NCI-H1417 treated with DMSO at 0.1 percent for 48 hours (cell line): ENCODE results near the gene ACP1.
A peak's percentile ranks its signal among the peaks of the same experiment; 100 is the strongest.

Source experiments
- DNase-seq: peaks from one replicate; lab custom pipeline; 2025; lab: John Stamatoyannopoulos, UW

Gene ACP1

DNA sequence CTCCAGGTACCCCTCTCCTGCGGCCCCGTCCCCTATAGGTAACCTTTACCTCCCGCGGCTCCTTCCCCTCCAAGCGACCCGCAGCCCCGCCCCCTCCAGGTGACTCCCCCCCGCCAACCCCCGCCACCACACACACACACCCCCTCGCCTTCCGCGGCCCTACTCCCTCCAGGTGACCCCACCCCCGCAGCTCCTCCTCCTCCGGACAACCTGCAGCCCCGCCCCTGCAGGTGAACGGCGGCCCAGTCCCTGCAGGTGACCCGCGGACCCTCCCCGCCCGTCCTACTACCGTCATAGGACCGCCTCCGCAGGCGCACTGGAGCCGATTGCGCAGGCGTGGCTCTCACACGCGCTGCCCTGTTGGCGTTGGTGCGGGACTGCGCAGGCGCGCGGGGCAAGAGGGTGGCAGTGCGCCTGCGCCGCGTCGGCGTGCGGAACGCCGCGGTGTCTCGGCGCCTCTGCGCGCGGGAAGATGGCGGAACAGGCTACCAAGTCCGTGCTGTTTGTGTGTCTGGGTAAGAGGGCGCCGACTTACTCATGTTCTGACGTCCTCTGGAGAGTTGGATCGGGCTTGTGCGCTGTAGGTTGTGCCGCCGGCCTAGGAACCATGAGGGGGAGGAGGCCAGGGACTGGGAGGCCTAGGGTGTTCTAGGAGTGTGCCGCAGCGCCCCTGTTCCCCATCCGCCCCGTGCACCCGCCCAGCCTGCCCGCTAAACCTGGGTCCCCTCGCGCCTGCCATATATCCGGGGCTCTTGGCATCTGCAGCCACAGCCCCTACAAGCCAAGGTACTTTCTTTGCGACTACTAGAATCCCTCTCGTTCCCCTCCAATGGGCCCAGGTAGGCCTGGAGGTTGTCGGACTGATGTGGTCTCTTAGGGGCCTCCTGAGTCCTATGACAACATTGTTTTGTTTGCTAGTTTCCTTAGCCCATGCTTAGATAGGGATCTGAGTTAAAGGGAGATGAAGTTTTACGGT, at the start of gene ACP1:
TSS of gene ACP1 (plus strand) at position 455 of the 976 bp plus-strand sequence. CDS start at position 473, 18 bp downstream.
- peak; percentile 92 for DNase-seq

DNA sequence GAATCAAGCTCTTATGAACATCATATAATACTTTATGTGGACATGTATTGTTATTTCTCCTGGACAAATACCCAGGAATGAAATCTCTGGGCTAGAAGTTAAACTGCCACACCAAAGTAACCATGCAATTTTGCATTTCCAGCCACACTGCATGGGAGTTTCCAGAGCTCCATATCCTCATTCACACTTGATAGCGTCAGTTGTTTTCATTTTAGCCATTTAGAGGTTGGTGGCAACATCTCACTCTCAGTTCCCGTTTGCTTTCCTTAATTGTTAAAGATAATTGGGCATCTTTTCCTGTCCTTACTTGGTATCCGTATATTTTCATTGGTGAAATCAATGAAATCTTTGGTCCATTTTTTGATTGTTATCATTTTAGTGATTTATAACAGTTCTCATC, 48.7 kb upstream of the ACP1 start:
- no peak for DNase-seq

DNA sequence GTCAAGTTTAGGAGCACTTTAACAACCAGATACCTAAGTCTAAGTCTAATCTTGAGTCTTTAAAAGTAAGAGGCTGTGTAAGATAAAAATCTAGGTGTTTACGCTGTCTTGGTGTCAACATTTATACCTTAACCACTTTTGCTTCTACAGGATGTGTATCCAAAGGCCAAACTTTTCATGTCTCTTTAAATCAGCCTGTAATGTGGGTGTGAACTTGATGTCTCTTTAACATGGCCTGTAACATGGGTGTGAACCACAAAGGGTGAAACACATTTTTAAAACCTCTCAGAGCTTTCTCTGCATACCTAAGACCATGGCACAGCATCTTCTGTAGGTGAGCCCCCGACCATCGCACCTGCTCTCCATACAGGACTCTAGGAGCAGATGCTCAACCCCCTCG, 41.3 kb upstream of the ACP1 start:
- no peak for DNase-seq

DNA sequence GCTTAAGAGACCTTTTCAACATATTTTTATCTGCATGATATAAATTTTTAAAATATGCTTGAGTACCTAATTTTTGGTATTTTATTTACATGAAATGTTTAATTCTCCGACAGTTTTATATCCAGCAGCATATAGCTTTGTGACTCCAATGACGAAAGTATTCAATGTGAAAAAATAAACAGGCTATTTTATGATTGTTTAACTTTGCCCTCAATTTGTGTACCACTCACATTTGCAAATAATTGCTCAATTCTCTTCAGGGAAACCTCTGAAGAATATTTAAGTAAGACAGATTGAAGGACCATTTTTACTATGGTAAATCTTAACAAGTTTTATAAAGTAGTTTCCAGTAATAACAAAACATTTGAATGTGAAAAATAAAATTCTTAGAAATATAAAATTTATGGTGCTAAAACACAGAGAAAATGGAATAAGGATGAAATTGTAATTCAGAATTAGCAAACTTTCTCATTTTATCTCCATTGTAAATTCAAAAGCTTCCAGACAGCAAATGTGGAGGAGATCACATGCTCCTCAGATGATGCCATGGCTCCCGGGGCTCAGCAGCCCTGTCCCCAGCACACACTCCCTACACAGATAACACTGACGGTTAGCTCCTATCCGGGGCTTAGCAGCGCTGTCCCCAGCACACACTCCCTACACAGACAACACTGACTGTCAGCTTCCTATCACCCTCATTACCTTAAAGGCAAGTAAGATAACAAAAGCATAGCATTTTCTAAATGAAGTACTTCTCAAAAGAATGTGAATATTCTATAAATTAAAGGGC, 40.6 kb upstream of the ACP1 start:
- DNase-seq = no peak

DNA sequence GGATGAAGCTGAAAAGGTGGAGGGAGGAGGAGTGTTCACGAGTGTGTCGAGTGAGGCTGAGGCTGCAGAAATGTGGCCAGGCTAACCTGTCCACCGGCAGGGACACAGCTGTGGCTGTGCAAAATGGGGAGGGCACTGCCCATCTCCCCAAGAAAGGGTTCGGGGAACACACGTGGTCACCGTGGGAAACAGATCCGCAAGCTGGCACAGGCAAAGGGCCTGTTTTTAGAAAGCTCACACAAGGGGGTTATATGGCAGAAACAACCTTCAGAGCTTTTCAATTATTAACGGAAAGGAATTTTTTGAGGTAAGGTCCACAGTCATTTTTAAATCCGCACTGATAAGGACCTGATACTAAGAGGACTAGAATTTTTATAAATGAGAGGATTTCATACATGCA, 36.6 kb upstream of the ACP1 start:
- no peak for DNase-seq

DNA sequence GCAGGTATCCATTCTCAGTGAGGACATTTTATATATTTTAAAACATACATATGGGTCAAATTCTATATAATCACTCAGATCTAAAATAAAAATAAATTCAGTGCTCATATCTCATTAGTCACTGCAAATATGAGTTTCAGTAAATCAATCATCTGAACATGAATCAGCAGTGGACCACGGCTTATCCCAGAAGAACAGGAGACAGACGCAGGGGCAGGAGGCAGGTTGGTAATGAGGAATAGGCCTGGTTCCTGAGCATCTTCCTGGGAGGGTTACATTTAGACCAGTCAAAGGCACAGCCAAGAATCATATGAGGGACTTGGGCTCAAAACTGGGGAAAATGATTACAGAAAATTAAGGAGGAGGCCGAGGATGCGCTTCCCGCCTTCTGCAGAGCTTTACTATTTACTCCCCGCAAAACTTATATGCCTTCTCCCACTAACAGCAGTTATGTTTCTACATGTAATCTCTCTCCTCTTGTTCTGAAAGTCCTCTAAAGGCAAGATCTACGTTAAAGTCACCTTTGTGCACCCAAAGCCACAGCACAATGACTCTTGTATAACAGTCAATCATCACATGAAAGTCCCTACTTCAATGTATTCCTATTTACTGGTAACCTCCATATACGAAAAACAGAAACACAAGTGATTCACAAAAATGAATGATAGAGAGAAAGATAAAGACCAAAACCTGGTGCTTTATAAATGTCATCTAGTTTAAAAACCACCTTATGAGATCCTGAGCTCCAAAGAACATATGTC, 36.0 kb upstream of the ACP1 start:
- DNase-seq = no peak

DNA sequence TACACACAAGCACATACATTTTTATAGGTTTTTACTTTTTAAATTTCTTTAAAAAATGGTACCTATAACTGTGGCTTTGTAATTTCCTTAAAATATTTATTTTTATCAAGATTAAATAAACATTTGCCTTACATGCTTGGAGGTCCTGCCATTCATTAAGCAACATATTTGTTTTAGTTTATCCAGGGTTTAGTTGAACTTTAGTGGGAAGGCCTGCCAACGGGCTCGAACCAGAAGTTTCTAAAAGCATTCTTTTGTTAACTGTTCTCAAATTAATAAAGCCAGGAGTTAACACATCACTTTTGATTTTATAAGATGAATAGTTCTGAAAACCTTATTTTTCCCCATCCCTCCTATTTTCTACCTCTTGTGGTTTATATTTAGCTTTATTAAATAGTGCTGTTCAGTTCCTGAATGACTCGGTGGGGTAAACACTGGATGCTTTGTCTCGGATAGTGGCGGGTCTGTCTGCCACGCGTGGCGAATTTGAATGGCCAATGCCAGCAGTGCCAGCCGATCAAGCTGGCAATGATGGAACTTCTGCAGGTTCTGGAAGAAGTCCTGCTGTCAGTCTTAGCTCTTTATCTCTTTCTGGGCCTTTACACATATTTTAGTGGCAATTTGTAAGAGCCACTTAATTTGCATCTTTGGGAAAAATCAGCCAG, 33.1 kb upstream of the ACP1 start:
- no peak for DNase-seq

DNA sequence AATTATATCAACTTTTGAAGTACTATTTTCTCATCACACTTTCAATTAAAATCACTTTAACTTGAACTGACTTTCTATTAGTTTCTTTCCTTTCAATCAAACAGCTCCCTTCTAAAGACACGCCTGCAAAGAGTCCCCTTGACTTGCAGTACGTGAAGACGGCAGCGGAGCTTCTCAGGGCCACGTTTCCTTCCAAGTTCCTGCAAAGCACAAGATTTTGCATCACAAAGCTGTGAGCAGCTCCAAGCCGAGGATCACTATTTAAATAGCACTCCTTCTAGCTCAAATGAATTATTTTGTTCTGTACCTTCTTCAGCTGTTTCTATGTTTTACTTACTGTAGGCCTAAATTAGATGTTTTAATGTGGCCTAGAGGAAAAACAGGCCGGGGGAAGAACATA, 31.7 kb upstream of the ACP1 start:
- DNase-seq = no peak

DNA sequence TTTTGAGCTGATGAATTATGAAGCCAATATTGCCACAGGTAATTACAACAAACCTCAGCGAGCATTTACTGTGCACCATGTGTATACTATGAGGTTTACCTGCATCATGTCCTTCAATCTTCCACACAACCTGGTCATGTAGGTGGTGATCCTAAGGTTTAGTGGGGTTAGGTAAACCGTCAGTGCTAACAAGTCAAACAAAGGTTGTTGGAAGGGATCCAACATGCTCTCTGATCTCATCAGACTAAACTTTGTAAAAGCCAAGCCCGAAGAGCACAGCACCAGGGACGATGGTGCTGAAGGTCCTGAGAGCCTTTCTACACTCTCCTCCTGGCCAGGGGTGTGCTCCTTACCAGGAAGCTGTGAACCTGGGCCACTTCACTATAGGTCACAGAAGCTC, 30.3 kb upstream of the ACP1 start:
- no peak for DNase-seq

DNA sequence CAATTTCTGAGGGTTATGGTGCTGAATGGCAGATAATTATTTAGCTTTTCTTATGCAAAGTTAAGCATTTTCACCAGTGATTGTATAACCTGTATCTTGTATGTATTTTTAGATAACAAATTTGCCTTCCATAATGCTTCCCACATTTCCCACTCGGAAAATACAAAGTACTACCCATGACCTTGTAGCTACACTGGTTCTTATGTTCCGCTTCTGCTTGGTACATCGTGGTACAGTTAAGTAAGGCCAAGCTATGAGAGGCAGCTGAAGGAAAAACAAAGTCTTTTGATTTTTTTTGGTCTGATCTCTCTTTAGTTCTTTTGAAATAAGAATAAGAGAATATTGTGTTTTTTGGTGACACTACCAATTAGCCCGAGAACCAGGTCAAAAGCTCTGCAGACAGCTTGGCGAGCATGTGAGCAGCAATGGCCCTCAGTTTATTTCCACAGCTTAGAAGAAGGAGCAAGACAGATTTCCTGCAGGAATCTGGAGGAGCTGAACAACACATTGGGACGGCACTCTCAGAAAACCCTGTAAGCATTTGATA, 27.7 kb upstream of the ACP1 start:
- no peak for DNase-seq

DNA sequence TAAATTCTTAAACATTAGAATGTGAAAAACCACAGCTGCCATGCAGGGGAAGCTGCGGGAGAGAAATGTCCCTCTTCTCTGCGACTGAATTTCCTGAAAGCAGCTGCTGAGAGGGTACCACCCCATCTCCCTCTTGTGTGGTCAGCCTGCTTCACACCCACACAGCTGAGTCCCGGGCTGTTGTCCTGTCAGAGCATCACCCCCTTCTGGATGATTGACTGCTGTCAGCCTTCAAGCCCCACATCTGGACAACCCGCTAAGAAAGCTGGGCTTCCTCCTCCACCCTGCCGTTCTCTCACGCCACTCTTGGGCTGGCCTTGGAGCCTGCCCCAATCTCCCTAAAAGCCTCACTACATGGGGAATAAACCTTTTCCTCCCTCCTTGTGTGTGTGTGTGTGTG, 26.9 kb upstream of the ACP1 start:
- DNase-seq = no peak

DNA sequence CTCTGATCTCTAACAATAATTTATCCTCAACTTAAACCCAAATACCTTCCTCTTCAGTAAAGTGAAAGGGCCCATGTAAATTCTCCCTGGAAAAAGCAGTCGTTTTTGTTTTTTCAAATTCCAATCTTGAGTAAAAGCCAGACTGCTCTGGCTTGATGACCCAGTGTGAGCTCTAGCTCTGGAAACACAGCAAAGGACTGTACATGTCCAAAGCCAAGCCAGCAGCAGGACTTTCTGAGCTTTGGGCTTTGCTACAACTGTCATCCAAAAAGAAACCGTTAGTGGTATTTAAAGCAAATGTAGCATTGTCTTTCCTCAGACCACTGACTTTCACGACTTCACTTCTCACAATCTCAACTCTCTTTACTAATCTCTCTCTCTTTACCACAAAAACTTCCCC, 26.3 kb upstream of the ACP1 start:
- DNase-seq = no peak

DNA sequence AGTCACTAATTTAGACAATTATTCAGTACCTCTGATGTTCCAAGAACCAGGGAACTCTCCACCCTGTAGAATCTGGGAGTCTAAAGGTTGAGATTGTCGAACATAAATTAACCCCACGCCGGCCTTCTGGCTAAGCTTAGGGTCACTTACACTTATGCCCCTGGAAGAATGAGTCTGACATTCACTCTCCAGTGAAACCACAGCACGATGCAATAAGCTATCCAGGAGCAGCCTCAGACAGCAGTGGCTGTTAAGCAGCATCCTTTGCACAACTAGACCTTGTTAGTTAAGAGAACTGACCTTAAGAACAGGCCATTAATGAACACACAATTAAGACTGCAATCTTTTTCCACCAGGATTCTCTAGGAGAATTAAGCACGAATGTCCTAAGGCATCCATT, 25.9 kb upstream of the ACP1 start:
- no peak for DNase-seq

DNA sequence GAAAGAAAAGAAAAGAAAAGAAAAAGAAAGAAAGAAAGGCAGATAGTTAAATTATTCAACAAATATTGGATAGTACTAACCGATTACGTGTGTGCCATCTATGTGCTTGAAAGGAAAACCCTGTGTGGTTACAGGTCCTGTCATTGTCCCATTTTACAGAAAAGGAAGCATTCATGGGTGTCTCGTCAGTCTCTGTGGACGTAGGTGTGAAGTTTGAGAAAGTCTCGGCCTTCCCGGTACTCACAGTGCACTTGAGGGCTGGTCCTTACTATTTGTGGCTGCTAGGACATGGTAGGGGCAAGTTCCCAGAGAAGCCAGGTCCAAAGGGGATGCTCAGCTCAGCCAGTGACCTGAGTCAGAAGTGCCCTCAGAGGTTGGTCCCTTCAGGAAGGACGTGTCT, 20.2 kb upstream of the ACP1 start:
- DNase-seq = no peak

DNA sequence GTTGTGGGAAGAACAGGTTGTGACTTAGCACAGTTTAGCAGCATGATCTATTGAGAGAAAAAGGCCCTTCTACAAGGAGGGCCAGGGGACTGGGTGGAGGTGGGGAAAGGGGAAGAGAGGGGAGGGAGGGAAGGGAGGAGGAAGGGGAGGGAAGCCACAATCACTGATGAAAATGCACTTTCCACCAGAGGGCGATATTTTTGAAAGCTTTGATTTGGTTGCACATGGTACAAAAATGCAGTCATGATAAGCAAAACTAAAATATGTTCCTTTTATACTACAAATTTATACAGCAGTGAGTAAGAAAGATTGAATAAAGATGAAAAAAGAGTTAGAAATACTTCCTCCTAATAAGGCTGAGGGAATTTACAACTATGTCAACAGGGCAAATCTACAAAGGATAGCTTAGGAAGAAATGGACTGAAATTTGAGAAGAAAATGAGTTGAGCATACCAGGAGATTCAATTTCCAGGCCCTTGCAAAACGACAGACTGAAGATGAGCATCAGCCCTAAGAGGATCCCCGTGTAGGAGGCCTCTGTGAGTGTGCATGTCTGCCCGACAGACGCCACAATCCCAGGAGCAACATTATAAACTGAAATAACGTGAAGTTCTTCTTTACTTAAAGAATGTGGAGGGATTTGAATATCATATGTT, 18.1 kb upstream of the ACP1 start:
- DNase-seq = no peak

DNA sequence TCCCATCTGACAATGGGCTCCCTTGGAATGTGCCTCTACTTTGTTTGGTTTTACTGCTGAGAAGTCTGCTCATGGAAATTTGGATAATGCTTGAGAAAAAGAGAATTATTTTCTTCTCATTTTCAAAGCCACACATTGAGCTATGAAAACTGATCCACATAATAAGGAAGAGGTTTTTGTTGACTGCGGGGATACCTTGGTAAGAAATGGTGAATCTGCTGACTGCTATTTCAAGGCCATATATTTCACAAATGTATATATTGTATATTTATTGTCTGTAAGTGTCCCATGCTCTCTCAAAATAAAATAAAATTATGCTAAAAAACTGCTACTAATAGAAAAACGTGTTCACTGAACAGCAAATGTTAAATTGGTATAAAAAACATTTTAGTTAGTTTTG, 16.0 kb upstream of the ACP1 start:
- DNase-seq = no peak

DNA sequence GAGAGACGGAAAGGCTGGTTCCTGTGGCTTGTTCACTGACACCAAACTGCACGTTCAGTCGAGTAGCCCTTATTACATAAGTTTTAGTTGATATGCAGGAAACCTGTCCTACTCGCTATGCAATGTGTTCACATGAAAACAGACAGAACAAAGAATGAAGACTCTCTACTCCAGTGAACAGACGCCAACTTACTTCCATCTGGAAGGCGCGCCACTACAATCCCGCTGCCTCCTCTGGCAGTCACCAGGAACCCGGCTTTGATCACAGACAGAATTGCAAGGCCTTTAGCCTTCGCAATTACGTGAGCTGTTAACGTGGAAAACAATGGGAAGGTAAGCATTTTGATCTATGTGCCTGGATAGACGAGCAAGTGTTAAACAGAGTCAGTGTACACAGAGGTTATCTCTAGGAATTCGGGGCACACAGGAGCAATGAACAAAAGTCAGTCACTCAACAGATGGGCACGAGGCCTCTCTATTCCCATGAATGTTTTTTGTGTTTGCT, 15.2 kb upstream of the ACP1 start:
- no peak for DNase-seq

DNA sequence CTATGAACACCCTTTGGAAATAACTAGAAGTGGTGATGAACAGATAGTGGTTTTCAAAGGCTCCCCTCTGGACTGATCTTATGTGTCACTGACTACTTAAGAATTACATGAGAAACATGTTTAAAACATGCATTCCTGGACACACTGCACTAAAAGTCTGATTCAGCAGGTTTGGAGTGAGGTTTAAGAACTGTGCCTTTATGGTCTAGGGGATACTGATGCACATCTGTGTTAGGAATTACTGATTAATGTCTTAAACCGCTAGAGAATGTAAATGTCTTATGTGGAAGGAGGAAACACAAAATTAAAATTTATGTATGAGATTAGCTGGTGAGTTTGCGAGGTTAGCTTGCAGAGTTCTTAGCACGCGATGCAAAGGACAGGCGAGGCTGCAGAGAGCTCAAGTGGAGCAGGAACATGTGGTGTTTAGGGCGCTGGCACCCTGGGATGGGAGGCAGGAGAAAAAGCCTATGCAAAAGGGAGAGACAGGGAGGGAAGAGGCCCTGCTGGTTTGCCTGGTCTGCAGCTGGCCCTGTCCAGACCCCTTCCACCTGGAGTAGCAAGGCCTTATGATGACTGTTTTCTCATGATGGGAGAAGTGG, 12.6 kb upstream of the ACP1 start:
- no peak for DNase-seq

DNA sequence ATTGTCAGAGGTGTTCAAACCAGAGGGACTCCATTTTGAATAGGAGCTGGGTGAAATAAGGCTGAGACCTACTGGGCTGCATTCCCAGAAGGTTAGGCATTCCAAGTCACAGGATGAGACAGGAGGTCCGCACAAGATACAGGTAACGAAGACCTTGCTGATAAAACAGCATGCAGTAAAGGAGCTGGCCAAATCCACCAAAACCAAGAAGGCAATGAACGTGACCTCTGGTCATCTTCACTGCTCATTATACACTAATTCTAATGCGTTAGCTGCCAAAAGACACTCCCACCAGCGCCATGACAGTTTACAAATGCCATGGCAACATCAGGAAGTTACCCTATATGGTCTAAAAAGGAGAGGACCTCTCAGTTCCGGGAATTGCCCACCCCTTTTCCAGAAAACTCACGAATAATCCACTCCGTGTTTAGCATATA, 11.5 kb upstream of the ACP1 start:
- DNase-seq = no peak

DNA sequence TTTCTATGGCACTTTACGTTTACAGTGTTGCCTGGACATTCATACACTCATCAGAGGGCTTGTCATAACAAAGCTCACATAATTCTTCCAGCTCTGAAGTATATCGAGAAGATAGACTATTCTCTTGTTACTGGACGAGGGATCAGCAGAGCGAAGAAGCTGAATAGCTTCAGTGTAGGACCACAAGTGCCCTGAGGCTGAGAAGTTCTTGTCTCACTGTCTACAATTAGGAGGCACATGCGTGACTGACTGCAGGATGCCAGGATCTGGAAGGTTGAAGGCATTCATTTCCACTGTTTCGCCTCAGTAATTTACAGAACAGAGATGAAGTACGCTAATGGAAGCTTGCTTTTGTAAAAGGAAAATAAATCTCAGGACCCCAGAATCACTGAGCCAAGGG, 10.5 kb upstream of the ACP1 start:
- DNase-seq = no peak
